Loucy (cell line): ENCODE data around the gene OTOS.

Source experiments
- H2AFZ ChIP-seq: fragments of 200-600 bp; sonication (generic); 2 replicates; pipeline ENCODE4 v1.6.0; 2016; ENCODE audit warnings: antibody characterized with exemption, mild to moderate bottlenecking, low read length, moderate library complexity
- H3F3A ChIP-seq: fragments of 200-600 bp; 2 replicates; pipeline ENCODE4 v1.6.0; 2016; ENCODE audit warnings: antibody characterized with exemption, low read depth, mild to moderate bottlenecking
- H3K27me3 ChIP-seq: fragments of 200-600 bp; sonication (generic); 2 replicates; pipeline ENCODE4 v1.6.1; 2014; ENCODE audit warnings: low read length, mild to moderate bottlenecking; ENCODE audit not compliant: insufficient read depth, poor library complexity, severe bottlenecking
- H3K36me3 ChIP-seq: fragments of 200-600 bp; sonication (generic); 2 replicates; pipeline ENCODE4 v1.6.1; 2016; ENCODE audit warnings: low read length; ENCODE audit not compliant: insufficient read depth
- H3K4me1 ChIP-seq: fragments of 200-600 bp; sonication (generic); 2 replicates; pipeline ENCODE4 v1.5.1; 2014; ENCODE audit warnings: low read length, mild to moderate bottlenecking; ENCODE audit not compliant: insufficient read depth, poor library complexity, severe bottlenecking
- H3K4me2 ChIP-seq: fragments of 200-600 bp; sonication (generic); 2 replicates; pipeline ENCODE4 v1.6.0; 2014; ENCODE audit warnings: antibody characterized with exemption, low read length, low read depth, mild to moderate bottlenecking; ENCODE audit not compliant: poor library complexity, severe bottlenecking
- H3K4me3 ChIP-seq: fragments of 200-600 bp; sonication (generic); 2 replicates; pipeline ENCODE4 v1.5.1; 2014; ENCODE audit warnings: low read length, mild to moderate bottlenecking, mixed read lengths; ENCODE audit not compliant: poor library complexity, severe bottlenecking
- H3K79me2 ChIP-seq: fragments of 200-600 bp; sonication (generic); 2 replicates; pipeline ENCODE4 v1.6.1; 2014; ENCODE audit warnings: low read length; ENCODE audit not compliant: insufficient read depth
- H3K9ac ChIP-seq: fragments of 200-600 bp; sonication (generic); 2 replicates; pipeline ENCODE4 v1.6.0; 2014; ENCODE audit warnings: mild to moderate bottlenecking, low read depth, low read length, moderate library complexity; ENCODE audit not compliant: poor library complexity, severe bottlenecking
- H3K9me2 ChIP-seq: fragments of 200-600 bp; sonication (generic); replicated peaks from 2 replicates; pipeline ENCODE4 v1.6.1; 2016; ENCODE audit warnings: low read depth, low read length, mixed read lengths
- H3K9me3 ChIP-seq: fragments of 200-600 bp; sonication (generic); 2 replicates; pipeline ENCODE4 v1.6.1; 2014; ENCODE audit warnings: mild to moderate bottlenecking, antibody characterized with exemption, low read length, low read depth; ENCODE audit not compliant: insufficient read depth
- H4K20me1 ChIP-seq: fragments of 200-600 bp; sonication (generic); 2 replicates; pipeline ENCODE4 v1.6.0; 2014; ENCODE audit warnings: antibody characterized with exemption, low read length, mild to moderate bottlenecking; ENCODE audit not compliant: insufficient read depth, poor library complexity, severe bottlenecking
- CTCF ChIP-seq: fragments of 200-600 bp; sonication (generic); conservative IDR thresholded peaks from 2 replicates; pipeline ENCODE4 v1.5.1; 2014; ENCODE audit warnings: mild to moderate bottlenecking, antibody characterized with exemption, low read length
- EZH2phosphoT487 ChIP-seq: fragments of 200-600 bp; IDR thresholded peaks from 2 replicates; pipeline ENCODE4 v1.6.1; 2018; ENCODE audit warnings: antibody characterized with exemption, mild to moderate bottlenecking, moderate library complexity, borderline replicate concordance

Gene OTOS

DNA sequence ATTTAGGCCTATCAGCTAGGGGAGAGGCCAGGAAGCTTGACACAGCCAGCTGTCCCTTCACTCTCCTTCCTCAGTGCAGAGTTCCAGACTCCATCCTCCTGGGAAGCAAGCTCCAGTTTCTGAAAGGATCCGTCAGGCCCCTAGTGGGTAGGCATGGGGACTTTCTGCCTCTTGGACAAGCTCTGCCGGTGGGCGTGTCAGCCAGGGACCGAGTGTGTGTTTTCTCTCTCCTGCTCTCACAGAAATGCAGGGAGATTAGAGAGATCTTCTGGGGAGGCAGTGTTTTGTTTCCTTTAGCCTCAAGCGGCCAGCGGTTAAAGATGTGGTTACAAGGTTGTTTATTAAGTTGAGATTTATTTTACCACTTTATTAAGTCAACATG lies 29.9 kb upstream of the OTOS start:
- Histone ChIP-seq H3K4me2 (no peak overlapping the region), H3K36me3 (no peaks in the 10 kb centered on the region), H3K9ac (no peak overlapping the region), H3K9me2 (no peaks in the 10 kb centered on the region), H3K4me1 (no peaks in the 10 kb centered on the region), H2AFZ (no peak overlapping the region), H3K9me3 (peaks cover 11% of the 10 kb centered on the region; the same call in 1 of the 2 replicates), H4K20me1 (no peaks in the 10 kb centered on the region), H3K4me3 (no peak overlapping the region), H3F3A (no peaks in the 10 kb centered on the region), H3K79me2 (no peaks in the 10 kb centered on the region), H3K27me3 (no peaks in the 10 kb centered on the region)
- TF ChIP-seq EZH2phosphoT487 (no peak), CTCF (no peak)

DNA sequence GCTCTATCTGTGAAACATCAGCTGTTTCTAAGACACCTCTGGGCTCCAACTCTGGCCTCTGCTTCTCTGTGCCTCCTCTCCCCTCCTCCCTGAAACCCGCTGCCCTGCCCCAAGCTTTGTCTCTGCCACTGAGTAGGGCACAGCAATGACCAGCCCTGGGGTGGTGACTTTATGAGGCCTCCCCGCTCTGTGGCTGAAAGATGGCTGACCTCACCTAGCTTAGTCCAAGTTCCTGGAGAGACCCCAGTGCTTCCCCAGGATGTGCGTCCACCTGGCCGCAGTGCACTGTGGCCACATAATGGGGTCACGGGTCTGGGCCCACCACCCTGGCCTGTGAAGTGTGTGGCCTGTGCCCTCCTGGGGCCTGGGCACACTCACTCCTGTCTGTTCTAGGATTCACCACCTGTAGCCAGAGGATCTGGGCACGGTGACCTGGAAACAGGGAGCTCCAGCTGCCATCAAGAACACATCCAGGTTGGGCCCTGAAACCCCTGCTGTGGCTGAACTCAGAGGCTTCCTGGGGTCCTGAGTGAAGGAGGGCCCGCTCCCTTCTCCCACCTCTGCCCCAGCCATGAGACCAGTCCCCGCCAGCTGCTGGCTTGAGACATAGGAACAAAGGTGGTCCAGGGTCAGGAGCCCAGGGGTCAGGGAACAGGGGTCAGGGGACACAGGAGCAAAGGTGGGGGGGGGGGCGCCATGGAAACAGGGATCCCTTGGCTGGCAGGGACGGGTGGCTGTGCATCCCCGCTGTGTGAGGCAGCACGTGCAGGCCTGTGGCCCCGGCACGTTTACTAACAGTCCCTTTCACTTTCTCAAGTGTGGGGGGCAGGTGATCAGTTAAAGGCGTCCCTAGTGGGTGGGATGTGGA lies 29.3 kb upstream of the OTOS start:
- Histone ChIP-seq H3K79me2 (no peaks in the 10 kb centered on the region), H3K4me3 (no peak overlapping the region), H3K9me3 (peaks cover 13% of the 10 kb centered on the region; the same call in 1 of the 2 replicates), H3K4me2 (no peak overlapping the region), H2AFZ (no peak overlapping the region), H3K9me2 (no peaks in the 10 kb centered on the region), H4K20me1 (no peaks in the 10 kb centered on the region), H3K4me1 (no peaks in the 10 kb centered on the region), H3F3A (no peaks in the 10 kb centered on the region), H3K27me3 (no peaks in the 10 kb centered on the region), H3K36me3 (no peaks in the 10 kb centered on the region), H3K9ac (no peak overlapping the region)
- no peak for TF ChIP-seq CTCF
- no peak for TF ChIP-seq EZH2phosphoT487

DNA sequence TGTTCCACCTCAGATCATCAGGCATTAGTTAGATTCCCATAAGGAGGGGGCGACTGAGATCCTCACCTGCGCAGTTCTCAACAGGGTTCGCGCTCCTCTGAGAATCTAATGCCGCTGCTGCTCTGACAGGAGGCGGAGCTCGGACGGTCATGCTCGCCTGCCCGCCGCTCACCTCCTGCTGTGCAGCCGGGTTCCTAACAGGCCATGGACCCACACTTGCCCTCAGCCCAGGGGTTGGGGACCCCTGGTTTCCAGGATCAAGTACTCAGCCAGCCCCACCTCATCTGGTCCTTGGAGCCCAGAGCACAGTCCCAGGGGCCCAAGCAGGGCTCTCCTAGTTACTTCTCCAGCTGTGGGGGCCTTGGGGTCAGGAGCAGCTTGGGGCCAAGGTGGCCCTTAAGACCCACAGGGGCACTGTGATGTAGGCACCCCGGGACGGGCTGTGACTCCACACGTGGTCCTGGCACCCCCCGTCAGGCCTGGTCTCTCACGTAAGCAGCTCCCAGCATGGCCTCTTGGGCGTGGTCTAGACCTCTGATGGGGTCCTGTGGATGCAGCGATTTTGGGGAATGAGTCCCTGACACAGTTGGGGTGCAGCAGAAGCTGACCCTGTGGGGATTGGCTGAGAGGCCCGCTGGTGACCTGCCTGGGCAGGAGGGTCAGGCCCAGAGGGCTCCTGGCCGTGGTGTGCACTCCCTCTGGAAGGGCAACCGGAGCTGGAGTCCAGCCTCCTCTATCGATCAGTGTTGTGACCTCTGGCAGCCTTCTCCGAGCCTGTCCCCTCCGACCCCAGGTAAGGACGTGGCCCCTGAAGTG lies 28.3 kb upstream of the OTOS start:
- Histone ChIP-seq H2AFZ (no peak overlapping the region), H3K9ac (no peak overlapping the region), H3K79me2 (no peaks in the 10 kb centered on the region), H3F3A (no peaks in the 10 kb centered on the region), H3K9me2 (no peaks in the 10 kb centered on the region), H4K20me1 (no peaks in the 10 kb centered on the region), H3K36me3 (no peaks in the 10 kb centered on the region), H3K4me1 (no peaks in the 10 kb centered on the region), H3K4me2 (no peak overlapping the region), H3K9me3 (peaks cover 16% of the 10 kb centered on the region; the same call in 1 of the 2 replicates), H3K4me3 (no peak overlapping the region), H3K27me3 (no peaks in the 10 kb centered on the region)
- TF ChIP-seq CTCF (no peak), EZH2phosphoT487 (no peak)
